Measurements from ENCODE around the gene LHPP. TPM values are rescaled to one million over a fixed set of nuclear protein-coding genes. Genes with fewer than 3 reads are reported as not detected.
"Not testable (repeated sequence)": the region's sequence is repeated elsewhere in the genome, so short reads cannot be mapped to it uniquely, and the experiment has no call there.

The LHPP gene
- total and polyA plus RNA-seq, 4 donors = 15.0 to 58.3 (median 35.9) TPM

- Histone ChIP-seq H3K9me3 (ENCODE audit: control insufficient read depth, insufficient read depth, low read length) (no peaks in the 10 kb centered on the region), H3K4me3 (ENCODE audit: low read depth, low read length) (no peak overlapping the region), H3K27ac (ENCODE audit: low read depth, low read length) (peak overlapping the region; percentile 93), H3K36me3 (ENCODE audit: control insufficient read depth, insufficient read depth, low read length) (peaks cover 57% of the 10 kb centered on the region), H3K4me1 (ENCODE audit: control insufficient read depth, insufficient read depth, low read length) (peaks cover 62% of the 10 kb centered on the region), H3K27me3 (ENCODE audit: control insufficient read depth, insufficient read depth, low read length) (no peaks in the 10 kb centered on the region)
- no peak for DNase-seq (ENCODE audit: low read depth in 4 of 6, low spot score in 6 of 6)
- 85% methylated on average over 5 of the region's 5 CpGs for WGBS (ENCODE audit: insufficient coverage)
These were observed 143.8 kb downstream of the LHPP start for GRCh38 chr10:124605481-124605855.

DNA sequence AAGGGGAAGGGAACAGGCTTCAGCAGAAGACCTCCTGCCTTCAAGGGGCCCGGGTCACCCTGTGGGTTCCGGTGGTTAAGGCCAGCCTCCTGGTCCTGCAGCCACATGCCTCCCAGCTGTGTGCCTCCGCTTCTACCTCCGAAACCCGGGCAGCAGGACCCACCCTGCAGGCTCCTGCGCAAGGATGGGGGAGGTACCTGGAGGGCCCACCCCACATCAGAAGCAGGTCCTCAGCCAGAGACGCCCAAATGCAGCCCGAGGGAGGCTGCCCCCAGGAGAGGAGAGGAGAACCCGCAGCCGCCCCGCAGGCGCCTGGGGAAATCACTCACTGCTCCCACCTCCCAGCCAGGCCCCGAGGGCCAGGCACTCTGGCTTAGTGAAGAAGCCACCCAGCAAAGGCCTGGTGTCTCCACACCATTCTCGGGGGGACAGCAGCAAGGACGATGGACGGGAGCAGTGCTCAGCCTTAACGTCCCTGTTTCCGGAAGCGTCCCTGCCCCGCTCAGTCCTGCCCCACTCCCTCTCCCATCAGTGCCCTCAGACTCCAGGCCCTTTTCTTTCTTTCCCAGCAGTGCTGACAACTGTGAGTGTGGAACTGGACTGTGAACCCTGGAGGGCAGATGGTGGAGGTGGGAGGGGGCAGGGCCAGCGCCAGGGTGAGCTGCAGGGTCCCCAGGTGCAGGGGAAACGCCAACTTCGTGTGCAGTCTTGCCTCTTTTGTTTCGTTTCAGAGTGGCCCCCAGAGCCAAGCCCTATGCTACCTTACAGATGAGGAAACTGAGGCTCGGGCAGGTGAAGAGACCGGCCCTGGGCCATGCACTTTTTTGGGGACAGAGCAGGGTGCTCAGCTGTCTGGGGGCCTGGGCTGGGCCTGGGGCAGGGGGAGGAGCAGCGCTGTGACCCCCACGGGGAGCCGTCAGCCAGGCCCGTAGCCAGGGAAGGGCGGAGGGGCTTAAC, 144.5 kb downstream of the LHPP start:
- Histone ChIP-seq H3K4me1 (ENCODE audit: control insufficient read depth, insufficient read depth, low read length) (peaks cover 66% of the 10 kb centered on the region), H3K9me3 (ENCODE audit: control insufficient read depth, insufficient read depth, low read length) (no peaks in the 10 kb centered on the region), H3K27me3 (ENCODE audit: control insufficient read depth, insufficient read depth, low read length) (no peaks in the 10 kb centered on the region), H3K36me3 (ENCODE audit: control insufficient read depth, insufficient read depth, low read length) (peaks cover 56% of the 10 kb centered on the region), H3K27ac (ENCODE audit: low read depth, low read length) (peak overlapping the region; percentile 93), H3K4me3 (ENCODE audit: low read depth, low read length) (no peak overlapping the region)
- WGBS (ENCODE audit: insufficient coverage) = 77% methylated on average over 20 of the region's 31 CpGs
- no peak for DNase-seq (ENCODE audit: low read depth in 4 of 6, low spot score in 6 of 6)

DNA sequence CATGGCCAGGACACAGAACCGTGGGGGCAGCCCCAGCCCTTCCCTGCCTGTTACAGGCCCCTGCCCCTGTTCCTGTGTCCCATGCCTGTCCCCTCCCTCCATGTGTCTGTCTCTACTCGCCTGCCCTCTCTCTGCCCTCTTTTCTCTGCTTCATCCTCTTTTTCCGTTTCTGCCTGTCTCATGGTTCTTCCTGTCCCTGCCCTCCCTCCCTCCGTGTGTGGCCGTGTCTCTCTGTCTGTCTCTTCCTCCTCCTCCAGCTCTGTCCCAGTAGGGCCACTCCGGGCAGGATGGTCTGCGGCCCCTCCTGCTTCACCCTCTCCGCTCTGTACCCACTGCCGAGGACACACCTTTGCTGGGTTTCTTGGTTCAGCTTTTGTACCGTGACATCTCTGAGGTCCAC, 145.2 kb downstream of the LHPP start:
- Histone ChIP-seq H3K4me3 (ENCODE audit: low read depth, low read length) (no peak overlapping the region), H3K9me3 (ENCODE audit: control insufficient read depth, insufficient read depth, low read length) (no peaks in the 10 kb centered on the region), H3K27me3 (ENCODE audit: control insufficient read depth, insufficient read depth, low read length) (no peaks in the 10 kb centered on the region), H3K36me3 (ENCODE audit: control insufficient read depth, insufficient read depth, low read length) (peaks cover 52% of the 10 kb centered on the region), H3K4me1 (ENCODE audit: control insufficient read depth, insufficient read depth, low read length) (peaks cover 66% of the 10 kb centered on the region), H3K27ac (ENCODE audit: low read depth, low read length) (no peak overlapping the region)
- no peak for DNase-seq (ENCODE audit: low read depth in 4 of 6, low spot score in 6 of 6)
- 34% methylated on average over 10 of the region's 10 CpGs for WGBS (ENCODE audit: insufficient coverage)

GRCh38 chr10:124607693-124608092, 146.1 kb downstream of the LHPP start:
- 80% methylated on average over 14 of the region's 18 CpGs for WGBS (ENCODE audit: insufficient coverage)
- Histone ChIP-seq H3K27me3 (ENCODE audit: control insufficient read depth, insufficient read depth, low read length) (no peaks in the 10 kb centered on the region), H3K4me3 (ENCODE audit: low read depth, low read length) (no peak overlapping the region), H3K36me3 (ENCODE audit: control insufficient read depth, insufficient read depth, low read length) (peaks cover 55% of the 10 kb centered on the region), H3K27ac (ENCODE audit: low read depth, low read length) (no peak overlapping the region), H3K9me3 (ENCODE audit: control insufficient read depth, insufficient read depth, low read length) (no peaks in the 10 kb centered on the region), H3K4me1 (ENCODE audit: control insufficient read depth, insufficient read depth, low read length) (peaks cover 74% of the 10 kb centered on the region)
- DNase-seq (ENCODE audit: low read depth in 4 of 6, low spot score in 6 of 6) = no peak

GRCh38 chr10:124608093-124608721, 146.6 kb downstream of the LHPP start:
- Histone ChIP-seq H3K4me3 (ENCODE audit: low read depth, low read length) (no peak overlapping the region), H3K36me3 (ENCODE audit: control insufficient read depth, insufficient read depth, low read length) (peaks cover 55% of the 10 kb centered on the region), H3K4me1 (ENCODE audit: control insufficient read depth, insufficient read depth, low read length) (peaks cover 73% of the 10 kb centered on the region), H3K9me3 (ENCODE audit: control insufficient read depth, insufficient read depth, low read length) (no peaks in the 10 kb centered on the region), H3K27ac (ENCODE audit: low read depth, low read length) (no peak overlapping the region), H3K27me3 (ENCODE audit: control insufficient read depth, insufficient read depth, low read length) (no peaks in the 10 kb centered on the region)
- DNase-seq (ENCODE audit: low read depth in 4 of 6, low spot score in 6 of 6) = no peak
- 94% methylated on average over 14 of the region's 14 CpGs for WGBS (ENCODE audit: insufficient coverage)

- DNase-seq (ENCODE audit: low read depth in 4 of 6, low spot score in 6 of 6) = no peak
- no peak overlapping the region for H3K27ac ChIP-seq (ENCODE audit: low read depth, low read length)
These were observed 148.1 kb downstream of the LHPP start for GRCh38 chr10:124609698-124610097.

GRCh38 chr10:124610186-124610585, 148.6 kb downstream of the LHPP start:
- H3K36me3 ChIP-seq (ENCODE audit: control insufficient read depth, insufficient read depth, low read length) = peaks cover 58% of the 10 kb centered on the region
- not testable (repeated sequence) for H3K27me3 ChIP-seq (ENCODE audit: control insufficient read depth, insufficient read depth, low read length); H3K9me3 ChIP-seq (ENCODE audit: control insufficient read depth, insufficient read depth, low read length); H3K27ac ChIP-seq (ENCODE audit: low read depth, low read length); DNase-seq (ENCODE audit: low read depth in 4 of 6, low spot score in 6 of 6); H3K4me3 ChIP-seq (ENCODE audit: low read depth, low read length)
- peaks cover 64% of the 10 kb centered on the region for H3K4me1 ChIP-seq (ENCODE audit: control insufficient read depth, insufficient read depth, low read length)
- WGBS (ENCODE audit: insufficient coverage) = 94% methylated on average over 14 of the region's 19 CpGs

More at GRCh38 chr10:124609698-124610097, 148.1 kb downstream of the LHPP start:
- Histone ChIP-seq H3K9me3 (ENCODE audit: control insufficient read depth, insufficient read depth, low read length) (no peaks in the 10 kb centered on the region), H3K4me3 (ENCODE audit: low read depth, low read length) (no peak overlapping the region), H3K4me1 (ENCODE audit: control insufficient read depth, insufficient read depth, low read length) (peaks cover 69% of the 10 kb centered on the region), H3K36me3 (ENCODE audit: control insufficient read depth, insufficient read depth, low read length) (peaks cover 54% of the 10 kb centered on the region), H3K27me3 (ENCODE audit: control insufficient read depth, insufficient read depth, low read length) (no peaks in the 10 kb centered on the region)
- WGBS (ENCODE audit: insufficient coverage) = 88% methylated on average over 11 of the region's 11 CpGs

GRCh38 chr10:124610851-124611250, 149.2 kb downstream of the LHPP start:
- WGBS (ENCODE audit: insufficient coverage) = 94% methylated on average over 10 of the region's 17 CpGs
- not testable (repeated sequence) for H3K27me3 ChIP-seq (ENCODE audit: control insufficient read depth, insufficient read depth, low read length); H3K9me3 ChIP-seq (ENCODE audit: control insufficient read depth, insufficient read depth, low read length); H3K27ac ChIP-seq (ENCODE audit: low read depth, low read length); H3K4me3 ChIP-seq (ENCODE audit: low read depth, low read length); DNase-seq (ENCODE audit: low read depth in 4 of 6, low spot score in 6 of 6)
- Histone ChIP-seq H3K36me3 (ENCODE audit: control insufficient read depth, insufficient read depth, low read length) (peaks cover 61% of the 10 kb centered on the region), H3K4me1 (ENCODE audit: control insufficient read depth, insufficient read depth, low read length) (peaks cover 58% of the 10 kb centered on the region)

DNA sequence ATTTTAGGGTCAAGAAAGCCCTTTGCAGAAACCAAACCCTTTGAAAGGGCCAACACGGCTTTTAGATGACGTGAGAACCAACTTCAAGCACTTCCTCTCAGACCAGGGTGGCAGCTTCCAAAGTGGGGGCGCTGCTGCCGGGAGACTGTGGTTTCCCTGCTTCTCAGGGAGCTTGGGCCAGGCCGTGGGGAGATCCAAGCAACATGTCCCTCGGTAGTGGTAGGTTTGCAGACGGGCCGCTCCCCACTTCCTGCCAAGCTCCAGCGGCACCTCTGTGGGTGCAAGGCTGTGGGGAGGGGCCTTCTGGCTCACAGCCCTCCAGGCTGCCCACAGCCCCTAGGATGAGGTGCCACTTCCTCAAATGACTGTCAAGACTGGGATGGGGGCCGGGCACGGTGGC, 150.1 kb downstream of the LHPP start:
- no peak for DNase-seq (ENCODE audit: low read depth in 4 of 6, low spot score in 6 of 6)
- Histone ChIP-seq H3K27ac (ENCODE audit: low read depth, low read length) (no peak overlapping the region), H3K4me1 (ENCODE audit: control insufficient read depth, insufficient read depth, low read length) (peaks cover 57% of the 10 kb centered on the region), H3K4me3 (ENCODE audit: low read depth, low read length) (no peak overlapping the region), H3K27me3 (ENCODE audit: control insufficient read depth, insufficient read depth, low read length) (no peaks in the 10 kb centered on the region), H3K36me3 (ENCODE audit: control insufficient read depth, insufficient read depth, low read length) (peaks cover 63% of the 10 kb centered on the region), H3K9me3 (ENCODE audit: control insufficient read depth, insufficient read depth, low read length) (no peaks in the 10 kb centered on the region)
- WGBS (ENCODE audit: insufficient coverage) = 81% methylated on average over 10 of the region's 11 CpGs

Data from spinal cord (tissue), 10 donors.